Mucosa of rectum (tissue), 2 donors: ENCODE measurements around the gene DIAPH1.
A peak's percentile ranks its signal among the peaks of the same experiment; 100 is the strongest.

Experiments
- H3K27ac ChIP-seq, 2 donors: one replicate each; pipeline ENCODE4 v1.7.0; 2013; ENCODE audit warnings: inconsistent platforms in 2 of 2, low read depth in 2 of 2, low read length in 2 of 2
- H3K27me3 ChIP-seq, 2 donors: one replicate each; pipeline ENCODE4 v1.7.0; 2013; ENCODE audit warnings: low read length in 2 of 2; ENCODE audit not compliant: control insufficient read depth in 2 of 2, insufficient read depth in 2 of 2
- H3K36me3 ChIP-seq, 2 donors: one replicate each; pipeline ENCODE4 v1.7.0; 2013; ENCODE audit warnings: low read length in 2 of 2; ENCODE audit not compliant: control insufficient read depth in 2 of 2, insufficient read depth in 2 of 2
- H3K4me1 ChIP-seq, 2 donors: one replicate each; pipeline ENCODE4 v1.7.0; 2013; ENCODE audit warnings: low read length in 2 of 2, mild to moderate bottlenecking in 1 of 2; ENCODE audit not compliant: control insufficient read depth in 2 of 2, insufficient read depth in 2 of 2
- H3K4me3 ChIP-seq, 2 donors: one replicate each; pipeline ENCODE4 v1.7.0; 2013; ENCODE audit warnings: low read length in 2 of 2
- H3K9ac ChIP-seq, 2 donors: one replicate each; pipeline ENCODE4 v1.7.0; 2013; ENCODE audit warnings: low read length in 2 of 2, low read depth in 1 of 2, mild to moderate bottlenecking in 1 of 2
- H3K9me3 ChIP-seq, 2 donors: one replicate each; pipeline ENCODE4 v1.7.0; 2013; ENCODE audit warnings: low read length in 2 of 2; ENCODE audit not compliant: control insufficient read depth in 2 of 2
- donor health status: healthy.
- donor health status: Normal muscosa, but diverticular disease.

DIAPH1 gene

DNA sequence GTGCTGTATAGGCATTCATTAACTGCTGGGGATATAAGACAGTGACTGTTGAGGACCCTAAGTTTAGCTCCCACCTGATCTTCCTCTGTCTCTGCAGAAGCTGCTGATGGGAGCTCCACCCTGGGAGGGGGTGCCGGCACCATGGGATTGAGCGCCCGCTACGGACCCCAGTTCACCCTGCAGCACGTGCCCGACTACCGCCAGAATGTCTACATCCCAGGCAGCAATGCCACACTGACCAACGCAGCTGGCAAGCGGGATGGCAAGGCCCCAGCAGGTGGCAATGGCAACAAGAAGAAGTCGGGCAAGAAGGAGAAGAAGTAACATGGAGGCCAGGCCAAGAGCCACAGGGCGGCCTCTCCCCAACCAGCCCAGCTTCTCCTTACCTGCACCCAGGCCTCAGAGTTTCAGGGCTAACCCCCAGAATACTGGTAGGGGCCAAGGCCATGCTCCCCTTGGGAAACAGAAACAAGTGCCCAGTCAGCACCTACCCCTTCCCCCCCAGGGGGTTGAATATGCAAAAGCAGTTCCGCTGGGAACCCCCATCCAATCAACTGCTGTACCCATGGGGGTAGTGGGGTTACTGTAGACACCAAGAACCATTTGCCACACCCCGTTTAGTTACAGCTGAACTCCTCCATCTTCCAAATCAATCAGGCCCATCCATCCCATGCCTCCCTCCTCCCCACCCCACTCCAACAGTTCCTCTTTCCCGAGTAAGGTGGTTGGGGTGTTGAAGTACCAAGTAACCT, 107.8 kb downstream of the DIAPH1 start:
- H3K4me3 ChIP-seq = no peak overlapping the region
- H3K9me3 ChIP-seq = no peaks in the 10 kb centered on the region
- peaks cover 6 to 30% of the 10 kb centered on the region in 2 donors for H3K4me1 ChIP-seq
- no peak overlapping the region for H3K27ac ChIP-seq
- H3K9ac ChIP-seq = no peak overlapping the region
- no peaks in the 10 kb centered on the region for H3K27me3 ChIP-seq
- peaks cover 0 to 12% of the 10 kb centered on the region in 2 donors for H3K36me3 ChIP-seq

GRCh38 chr5:141510160-141510559, 108.6 kb downstream of the DIAPH1 start:
- Histone ChIP-seq H3K4me3 (no peak overlapping the region), H3K9me3 (no peaks in the 10 kb centered on the region), H3K36me3 (peaks cover 0 to 12% of the 10 kb centered on the region in 2 donors), H3K4me1 (peaks cover 6 to 30% of the 10 kb centered on the region in 2 donors), H3K9ac (no peak overlapping the region), H3K27me3 (no peaks in the 10 kb centered on the region), H3K27ac (no peak overlapping the region)

GRCh38 chr5:141508798-141509611, 109.8 kb downstream of the DIAPH1 start:
- Histone ChIP-seq H3K9me3 (no peaks in the 10 kb centered on the region), H3K4me3 (peak overlapping the region in 1 of 2 donors; percentile 38), H3K27ac (peak overlapping the region; percentile 60 to 77), H3K9ac (peak overlapping the region in 1 of 2 donors; percentile 8), H3K36me3 (peaks cover 0 to 12% of the 10 kb centered on the region in 2 donors), H3K27me3 (no peaks in the 10 kb centered on the region), H3K4me1 (peaks cover 3 to 26% of the 10 kb centered on the region in 2 donors)

DNA sequence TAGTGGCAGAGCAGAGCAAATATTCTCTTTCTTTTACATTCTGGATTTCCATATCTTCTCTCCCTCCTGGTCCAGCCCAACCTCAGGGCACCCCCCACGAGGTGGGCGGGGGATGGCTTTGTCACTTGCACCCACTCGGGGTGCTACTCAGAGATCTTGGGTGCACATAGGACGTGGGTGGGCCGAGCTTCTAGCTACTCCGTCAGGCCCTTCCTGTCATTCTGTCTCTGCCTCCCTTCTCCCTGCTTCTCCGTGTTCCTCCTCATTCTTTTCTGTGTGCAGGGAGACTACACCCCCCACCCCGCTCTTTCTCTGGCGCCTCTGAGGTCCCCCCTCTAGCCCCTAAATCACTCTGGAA, 110.4 kb downstream of the DIAPH1 start:
- Histone ChIP-seq H3K9me3 (no peaks in the 10 kb centered on the region), H3K27me3 (no peaks in the 10 kb centered on the region), H3K9ac (no peak overlapping the region), H3K4me1 (peaks cover 2 to 22% of the 10 kb centered on the region in 2 donors), H3K27ac (peak overlapping the region; percentile 60 to 71), H3K36me3 (peaks cover 0 to 12% of the 10 kb centered on the region in 2 donors), H3K4me3 (no peak overlapping the region)

DNA sequence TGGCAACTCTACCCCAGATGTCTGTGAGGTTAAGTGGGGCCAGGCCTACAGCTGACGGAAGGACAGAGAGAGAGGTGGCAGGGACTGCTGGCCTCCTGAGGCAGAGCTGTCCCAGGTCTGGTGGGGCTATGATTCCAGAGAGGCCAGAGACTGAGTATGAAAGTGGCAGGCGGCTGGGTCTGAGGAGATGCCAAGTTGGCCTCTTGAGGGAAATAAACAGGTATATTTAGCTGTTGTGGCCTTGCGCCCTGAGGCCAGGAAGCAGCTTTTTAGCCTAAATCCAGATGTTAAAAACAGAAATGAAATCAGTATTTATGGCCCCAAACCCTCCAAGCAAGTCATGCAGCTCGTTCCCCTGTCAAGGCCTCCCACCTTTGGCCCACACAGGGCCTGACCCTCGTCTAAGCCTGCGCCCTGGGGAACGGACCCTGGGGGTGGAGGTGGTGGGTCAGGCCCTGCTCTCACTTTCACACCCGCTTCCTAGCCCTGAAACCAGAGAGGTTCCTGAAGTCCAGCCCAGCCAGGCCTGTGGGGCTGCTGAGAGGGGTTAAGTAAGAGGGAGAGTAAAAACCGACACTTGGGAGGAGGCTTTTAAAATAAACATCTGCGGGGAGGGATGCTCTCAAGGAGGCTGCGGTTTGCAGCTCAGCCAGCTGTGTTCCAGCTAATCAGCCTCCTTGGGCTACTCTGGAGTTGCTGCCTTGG, 111.3 kb downstream of the DIAPH1 start:
- H3K4me1 ChIP-seq = peaks cover 0 to 15% of the 10 kb centered on the region in 2 donors
- H3K9ac ChIP-seq = no peak overlapping the region
- H3K27me3 ChIP-seq = no peaks in the 10 kb centered on the region
- peak overlapping the region; percentile 60 to 71 for H3K27ac ChIP-seq
- no peak overlapping the region for H3K4me3 ChIP-seq
- peaks cover 0 to 12% of the 10 kb centered on the region in 2 donors for H3K36me3 ChIP-seq
- no peaks in the 10 kb centered on the region for H3K9me3 ChIP-seq

- peaks cover 0 to 12% of the 10 kb centered on the region in 2 donors for H3K36me3 ChIP-seq
- H3K9ac ChIP-seq = no peak overlapping the region
- H3K27me3 ChIP-seq = no peaks in the 10 kb centered on the region
- H3K4me3 ChIP-seq = no peak overlapping the region
- H3K4me1 ChIP-seq = peaks cover 0 to 15% of the 10 kb centered on the region in 2 donors
- H3K9me3 ChIP-seq = no peaks in the 10 kb centered on the region
- H3K27ac ChIP-seq = no peak overlapping the region
Observed at GRCh38 chr5:141506381-141507155, 112.2 kb downstream of the DIAPH1 start.

DNA sequence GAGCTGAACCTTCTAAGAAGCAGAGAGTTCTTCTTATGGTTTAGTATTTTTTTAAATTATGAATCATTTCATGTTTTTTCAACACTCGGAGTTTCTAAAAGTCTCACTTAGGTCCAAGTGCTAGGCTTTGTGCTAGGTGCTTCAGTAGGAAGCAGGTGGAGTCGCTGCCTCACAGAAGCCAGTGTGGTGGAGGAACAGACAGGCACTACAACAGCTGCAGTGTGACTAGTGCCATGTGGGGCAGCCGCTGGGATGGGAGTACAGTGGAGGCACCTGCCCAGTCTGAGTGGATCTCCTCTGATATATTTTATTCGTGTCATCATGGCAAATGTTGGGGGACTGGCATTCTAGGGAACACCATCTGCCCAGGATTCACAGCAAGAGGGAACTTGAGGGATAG, 114.6 kb downstream of the DIAPH1 start:
- Histone ChIP-seq H3K27me3 (no peaks in the 10 kb centered on the region), H3K27ac (no peak overlapping the region), H3K9ac (no peak overlapping the region), H3K4me3 (no peak overlapping the region), H3K4me1 (peaks cover 0 to 10% of the 10 kb centered on the region in 2 donors), H3K36me3 (peaks cover 0 to 5% of the 10 kb centered on the region in 2 donors), H3K9me3 (no peaks in the 10 kb centered on the region)

GRCh38 chr5:141503681-141504080, 115.1 kb downstream of the DIAPH1 start:
- Histone ChIP-seq H3K9me3 (no peaks in the 10 kb centered on the region), H3K36me3 (peaks cover 0 to 5% of the 10 kb centered on the region in 2 donors), H3K4me3 (no peak overlapping the region), H3K27ac (no peak overlapping the region), H3K4me1 (peaks cover 0 to 8% of the 10 kb centered on the region in 2 donors), H3K9ac (no peak overlapping the region), H3K27me3 (no peaks in the 10 kb centered on the region)

GRCh38 chr5:141501761-141502160, 117.0 kb downstream of the DIAPH1 start:
- peaks cover 0 to 5% of the 10 kb centered on the region in 2 donors for H3K36me3 ChIP-seq
- no peaks in the 10 kb centered on the region for H3K4me1 ChIP-seq
- no peaks in the 10 kb centered on the region for H3K27me3 ChIP-seq
- H3K9ac ChIP-seq = no peak overlapping the region
- no peak overlapping the region for H3K4me3 ChIP-seq
- H3K9me3 ChIP-seq = no peaks in the 10 kb centered on the region
- H3K27ac ChIP-seq = no peak overlapping the region
